ENCODE data around the gene MYOM1.
"Not testable (repeated sequence)": the region's sequence is repeated elsewhere in the genome, so short reads cannot be mapped to it uniquely, and the experiment has no call there.

DNA sequence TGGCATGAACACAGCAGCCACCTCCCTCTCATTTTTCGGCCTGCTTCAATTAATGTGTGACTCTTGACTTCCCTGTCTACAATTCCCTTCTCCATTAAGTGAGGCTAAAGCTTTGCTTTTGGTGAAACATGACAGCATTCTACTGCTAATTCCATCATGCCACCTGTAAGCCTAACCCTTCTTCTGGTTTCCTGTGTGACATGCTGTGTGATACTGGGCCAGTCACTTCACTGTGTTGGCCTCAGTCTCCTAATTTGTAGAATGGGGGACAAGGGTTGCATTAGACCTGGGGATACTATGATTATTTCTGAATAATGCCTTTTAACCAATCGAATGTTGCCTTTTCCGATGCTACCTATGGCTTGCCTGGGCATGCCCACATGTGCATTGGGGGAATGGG, 146.4 kb downstream of the MYOM1 start:
- not testable (repeated sequence) for TF ChIP-seq GATA1 (IDR thresholded peaks at IDR 0.05; ENCODE audit: low read depth, low read length); POLR2A (IDR thresholded peaks at IDR 0.05; ENCODE audit: low read length)
